GM12865 (cell line): ENCODE data around the gene SPEG.

Experiments
- DNase-seq: peaks from one replicate; pipeline ENCODE4 v3.0.0; 2010; ENCODE audit warnings: low read depth
- H3K4me3 ChIP-seq: 2 replicates; pipeline ENCODE4 v1.5.1; 2011; ENCODE audit warnings: mild to moderate bottlenecking, low read depth, low read length, control low read depth
- TF ChIP-seq, protein P1 (sequence below): IDR thresholded peaks from 2 replicates; pipeline ENCODE4 v1.5.1; 2011; ENCODE audit warnings: low read length, control low read depth, low read depth, inconsistent platforms; ENCODE audit not compliant: insufficient read depth; ENCODE audit errors: missing control alignments

The SPEG gene

GRCh38 chr2:219477815-219478214 lies 43.2 kb downstream of the SPEG start:
- no peak for DNase-seq
- no peak overlapping the region for H3K4me3 ChIP-seq
- TF ChIP-seq, protein P1, sequence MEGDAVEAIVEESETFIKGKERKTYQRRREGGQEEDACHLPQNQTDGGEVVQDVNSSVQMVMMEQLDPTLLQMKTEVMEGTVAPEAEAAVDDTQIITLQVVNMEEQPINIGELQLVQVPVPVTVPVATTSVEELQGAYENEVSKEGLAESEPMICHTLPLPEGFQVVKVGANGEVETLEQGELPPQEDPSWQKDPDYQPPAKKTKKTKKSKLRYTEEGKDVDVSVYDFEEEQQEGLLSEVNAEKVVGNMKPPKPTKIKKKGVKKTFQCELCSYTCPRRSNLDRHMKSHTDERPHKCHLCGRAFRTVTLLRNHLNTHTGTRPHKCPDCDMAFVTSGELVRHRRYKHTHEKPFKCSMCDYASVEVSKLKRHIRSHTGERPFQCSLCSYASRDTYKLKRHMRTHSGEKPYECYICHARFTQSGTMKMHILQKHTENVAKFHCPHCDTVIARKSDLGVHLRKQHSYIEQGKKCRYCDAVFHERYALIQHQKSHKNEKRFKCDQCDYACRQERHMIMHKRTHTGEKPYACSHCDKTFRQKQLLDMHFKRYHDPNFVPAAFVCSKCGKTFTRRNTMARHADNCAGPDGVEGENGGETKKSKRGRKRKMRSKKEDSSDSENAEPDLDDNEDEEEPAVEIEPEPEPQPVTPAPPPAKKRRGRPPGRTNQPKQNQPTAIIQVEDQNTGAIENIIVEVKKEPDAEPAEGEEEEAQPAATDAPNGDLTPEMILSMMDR: no peak

GRCh38 chr2:219478916-219479315 lies 44.3 kb downstream of the SPEG start:
- H3K4me3 ChIP-seq: no peak overlapping the region
- TF ChIP-seq, protein P1: no peak
- DNase-seq: no peak

DNA sequence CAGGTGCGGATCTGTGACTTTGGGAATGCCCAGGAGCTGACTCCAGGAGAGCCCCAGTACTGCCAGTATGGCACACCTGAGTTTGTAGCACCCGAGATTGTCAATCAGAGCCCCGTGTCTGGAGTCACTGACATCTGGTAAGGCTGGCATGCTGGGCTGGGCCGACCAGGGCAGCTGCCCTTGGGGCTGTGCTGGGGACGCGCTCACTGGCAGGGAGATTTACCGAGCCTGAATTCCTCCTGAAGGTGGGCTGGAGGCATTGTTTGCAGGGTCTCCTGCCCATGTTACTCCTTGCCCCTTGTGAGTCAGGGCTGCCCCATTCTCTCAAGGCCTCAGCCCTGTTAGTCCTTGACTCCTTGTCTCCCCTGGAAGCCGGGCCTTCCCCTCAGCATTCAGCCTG lies 45.4 kb downstream of the SPEG start:
- TF ChIP-seq, protein P1: no peak
- no peak overlapping the region for H3K4me3 ChIP-seq
- DNase-seq: no peak

- no peak overlapping the region for H3K4me3 ChIP-seq
- TF ChIP-seq, protein P1: no peak
- no peak for DNase-seq
Observed at GRCh38 chr2:219482674-219483405, 48.2 kb downstream of the SPEG start.

DNA sequence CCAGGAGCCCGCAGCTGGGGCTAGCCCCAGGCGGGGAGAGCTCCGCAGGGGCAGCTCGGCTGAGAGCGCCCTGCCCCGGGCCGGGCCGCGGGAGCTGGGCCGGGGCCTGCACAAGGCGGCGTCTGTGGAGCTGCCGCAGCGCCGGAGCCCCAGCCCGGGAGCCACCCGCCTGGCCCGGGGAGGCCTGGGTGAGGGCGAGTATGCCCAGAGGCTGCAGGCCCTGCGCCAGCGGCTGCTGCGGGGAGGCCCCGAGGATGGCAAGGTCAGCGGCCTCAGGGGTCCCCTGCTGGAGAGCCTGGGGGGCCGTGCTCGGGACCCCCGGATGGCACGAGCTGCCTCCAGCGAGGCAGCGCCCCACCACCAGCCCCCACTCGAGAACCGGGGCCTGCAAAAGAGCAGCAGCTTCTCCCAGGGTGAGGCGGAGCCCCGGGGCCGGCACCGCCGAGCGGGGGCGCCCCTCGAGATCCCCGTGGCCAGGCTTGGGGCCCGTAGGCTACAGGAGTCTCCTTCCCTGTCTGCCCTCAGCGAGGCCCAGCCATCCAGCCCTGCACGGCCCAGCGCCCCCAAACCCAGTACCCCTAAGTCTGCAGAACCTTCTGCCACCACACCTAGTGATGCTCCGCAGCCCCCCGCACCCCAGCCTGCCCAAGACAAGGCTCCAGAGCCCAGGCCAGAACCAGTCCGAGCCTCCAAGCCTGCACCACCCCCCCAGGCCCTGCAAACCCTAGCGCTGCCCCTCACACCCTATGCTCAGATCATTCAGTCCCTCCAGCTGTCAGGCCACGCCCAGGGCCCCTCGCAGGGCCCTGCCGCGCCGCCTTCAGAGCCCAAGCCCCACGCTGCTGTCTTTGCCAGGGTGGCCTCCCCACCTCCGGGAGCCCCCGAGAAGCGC lies 49.1 kb downstream of the SPEG start:
- H3K4me3 ChIP-seq: no peak overlapping the region
- TF ChIP-seq, protein P1: no peak
- no peak for DNase-seq

DNA sequence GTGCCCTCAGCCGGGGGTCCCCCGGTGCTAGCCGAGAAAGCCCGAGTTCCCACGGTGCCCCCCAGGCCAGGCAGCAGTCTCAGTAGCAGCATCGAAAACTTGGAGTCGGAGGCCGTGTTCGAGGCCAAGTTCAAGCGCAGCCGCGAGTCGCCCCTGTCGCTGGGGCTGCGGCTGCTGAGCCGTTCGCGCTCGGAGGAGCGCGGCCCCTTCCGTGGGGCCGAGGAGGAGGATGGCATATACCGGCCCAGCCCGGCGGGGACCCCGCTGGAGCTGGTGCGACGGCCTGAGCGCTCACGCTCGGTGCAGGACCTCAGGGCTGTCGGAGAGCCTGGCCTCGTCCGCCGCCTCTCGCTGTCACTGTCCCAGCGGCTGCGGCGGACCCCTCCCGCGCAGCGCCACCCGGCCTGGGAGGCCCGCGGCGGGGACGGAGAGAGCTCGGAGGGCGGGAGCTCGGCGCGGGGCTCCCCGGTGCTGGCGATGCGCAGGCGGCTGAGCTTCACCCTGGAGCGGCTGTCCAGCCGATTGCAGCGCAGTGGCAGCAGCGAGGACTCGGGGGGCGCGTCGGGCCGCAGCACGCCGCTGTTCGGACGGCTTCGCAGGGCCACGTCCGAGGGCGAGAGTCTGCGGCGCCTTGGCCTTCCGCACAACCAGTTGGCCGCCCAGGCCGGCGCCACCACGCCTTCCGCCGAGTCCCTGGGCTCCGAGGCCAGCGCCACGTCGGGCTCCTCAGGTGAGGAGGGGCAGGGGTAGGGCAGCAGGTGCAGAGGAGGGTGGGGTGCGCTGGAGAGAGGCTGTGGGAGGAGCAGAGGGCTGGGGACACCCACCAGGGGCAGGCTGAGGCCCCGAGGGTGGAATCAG lies 49.9 kb downstream of the SPEG start:
- no peak overlapping the region for H3K4me3 ChIP-seq
- TF ChIP-seq, protein P1: no peak
- DNase-seq: no peak
